CD4-positive, alpha-beta T cell (primary cell): ENCODE measurements around the gene CLDN1. TPM values are rescaled to one million over a fixed set of nuclear protein-coding genes. Genes with fewer than 3 reads are reported as not detected.

Experiments used
- ATAC-seq: fragments of 200-7000 bp; cut with Tn5 transposase; one replicate; pipeline ENCODE4 v1.10.0; 2022; ENCODE audit warnings: mild to moderate bottlenecking; ENCODE audit not compliant: poor library complexity
- CTCF ChIA-PET: fragments of 350-600 bp; sonication (Branson Sonifier 250); formaldehyde crosslinking; loops from one replicate; lab custom pipeline; 2021; ENCODE audit warnings: antibody characterized with exemption, inconsistent platforms; lab: Charles Lee
- POLR2A ChIA-PET: fragments of 350-600 bp; sonication (Branson Sonifier 250); formaldehyde crosslinking; loops from one replicate; lab custom pipeline; 2021; ENCODE audit warnings: antibody characterized with exemption, inconsistent platforms; lab: Charles Lee
- DNase-seq, 14 experiments: peaks; one replicate each; pipeline ENCODE4 v3.0.0-alpha.2; 2013 to 2020; ENCODE audit warnings: mixed read lengths in 2 of 14
- H3K27ac ChIP-seq, 2 donors: one replicate each; pipeline versions ENCODE4 v1.5.1 to v1.7.0; 2013; ENCODE audit warnings: low read length in 2 of 2, low read depth in 1 of 2, mild to moderate bottlenecking in 1 of 2
- H3K27me3 ChIP-seq, 2 experiments: 1 replicate in 1 of 2; 2 replicates in 1 of 2; pipeline versions ENCODE4 v1.6.1 to v1.7.0; 2013; ENCODE audit warnings: low read length in 2 of 2, control low read depth in 1 of 2, mild to moderate bottlenecking in 1 of 2, moderate library complexity in 1 of 2; ENCODE audit not compliant: insufficient read depth in 2 of 2, control insufficient read depth in 1 of 2
- H3K36me3 ChIP-seq: one replicate; pipeline ENCODE4 v1.6.1; 2013; ENCODE audit warnings: low read length, control low read depth; ENCODE audit not compliant: insufficient read depth
- H3K4me1 ChIP-seq: one replicate; pipeline ENCODE4 v1.6.1; 2013; ENCODE audit warnings: low read length, control low read depth; ENCODE audit not compliant: insufficient read depth
- H3K4me3 ChIP-seq: one replicate; pipeline ENCODE4 v1.5.1; 2013; ENCODE audit warnings: mild to moderate bottlenecking, low read length, moderate library complexity
- H3K9me3 ChIP-seq, 2 experiments: 1 replicate in 1 of 2; 2 replicates in 1 of 2; pipeline versions ENCODE4 v1.6.1 to v1.7.0; 2013; ENCODE audit warnings: low read length in 2 of 2, mild to moderate bottlenecking in 2 of 2, control low read depth in 1 of 2, moderate library complexity in 1 of 2; ENCODE audit not compliant: control insufficient read depth in 1 of 2, insufficient read depth in 1 of 2
- H3K27ac Mint-ChIP-seq: one replicate; pipeline ENCODE4 v1.8.0; 2020; ENCODE audit warnings: mixed read lengths
- H3K27me3 Mint-ChIP-seq: one replicate; pipeline ENCODE4 v1.8.0; 2021; ENCODE audit warnings: mixed read lengths
- H3K36me3 Mint-ChIP-seq: one replicate; pipeline ENCODE4 v1.8.0; 2021; ENCODE audit warnings: low read depth, mixed read lengths
- H3K4me1 Mint-ChIP-seq: one replicate; pipeline ENCODE4 v1.8.0; 2021; ENCODE audit warnings: low read depth, mixed read lengths
- H3K4me3 Mint-ChIP-seq: one replicate; pipeline ENCODE4 v1.8.0; 2020; ENCODE audit warnings: mild to moderate bottlenecking, mixed read lengths
- H3K9me3 Mint-ChIP-seq: one replicate; pipeline ENCODE4 v1.8.0; 2020; ENCODE audit warnings: mixed read lengths
- CTCF ChIP-seq: fragments of 200-600 bp; IDR thresholded peaks from one replicate; pipeline ENCODE4 v1.8.0; 2022; ENCODE audit warnings: antibody characterized with exemption, mild to moderate bottlenecking
- intact Hi-C, 2 experiments: fragments of 100-400 bp; cut with DNase I in 1 of 2; cut with micrococcal nuclease in 1 of 2; formaldehyde crosslinking; loops; one replicate each; pipeline versions ENCODE4 v1.15.1 to v1.9.0; 2023 to 2025; cut with DNase I, micrococcal nuclease
- total RNA-seq, 174 experiments: library from RNA in 2 of 174; stranded (reverse) in 2 of 174; gene quantifications; one replicate each; pipeline ENCODE4 v1.2.3 and lab custom pipeline; 2021 to 2026

The CLDN1 gene
- total RNA-seq, 2 experiments from 2014 or later: 0.80 to 0.95 TPM

GRCh38 chr3:190308154-190308553 lies 14.1 kb downstream of the CLDN1 start:
- ChIA-PET CTCF (no interaction called here), POLR2A (no interaction called here)
- H3K36me3 ChIP-seq: no peaks in the 10 kb centered on the region
- DNase-seq (no peak), ATAC-seq (no peak)
- no peak overlapping the region for H3K4me3 ChIP-seq
- no peak for TF ChIP-seq CTCF
- H3K27me3 Mint-ChIP-seq: no peaks in the 10 kb centered on the region
- no peaks in the 10 kb centered on the region for H3K9me3 Mint-ChIP-seq
- no peaks in the 10 kb centered on the region for H3K4me1 ChIP-seq
- no peaks in the 10 kb centered on the region for H3K36me3 Mint-ChIP-seq
- no peak overlapping the region for H3K4me3 Mint-ChIP-seq
- no peak overlapping the region for H3K27ac ChIP-seq
- intact Hi-C loops: loop anchor here in 1 of 2 experiments (10.0 kb wide), 1 partner anchor 983 kb away; no protein-coding TSS in a partner anchor
- H3K27me3 ChIP-seq: no peaks in the 10 kb centered on the region
- H3K4me1 Mint-ChIP-seq: peaks cover 16% of the 10 kb centered on the region
- no peaks in the 10 kb centered on the region for H3K9me3 ChIP-seq
- H3K27ac Mint-ChIP-seq: no peak overlapping the region

GRCh38 chr3:190307164-190307545 lies 15.1 kb downstream of the CLDN1 start:
- TF ChIP-seq CTCF: no peak
- ATAC-seq (no peak), DNase-seq (no peak)
- Histone ChIP-seq H3K27ac (no peak overlapping the region), H3K4me1 (no peaks in the 10 kb centered on the region), H3K9me3 (no peaks in the 10 kb centered on the region), H3K36me3 (no peaks in the 10 kb centered on the region), H3K27me3 (no peaks in the 10 kb centered on the region), H3K4me3 (no peak overlapping the region)
- ChIA-PET CTCF (no interaction called here), POLR2A (no interaction called here)
- no peaks in the 10 kb centered on the region for H3K36me3 Mint-ChIP-seq
- H3K9me3 Mint-ChIP-seq: no peaks in the 10 kb centered on the region
- intact Hi-C loops: loop anchor here in 1 of 2 experiments (10.0 kb wide), 1 partner anchor 982 kb away; no protein-coding TSS in a partner anchor
- no peaks in the 10 kb centered on the region for H3K27me3 Mint-ChIP-seq
- H3K27ac Mint-ChIP-seq: peak overlapping the region; percentile 74
- peaks cover 16% of the 10 kb centered on the region for H3K4me1 Mint-ChIP-seq
- no peak overlapping the region for H3K4me3 Mint-ChIP-seq

GRCh38 chr3:190306513-190307163 lies 15.6 kb downstream of the CLDN1 start:
- Mint-ChIP-seq H3K27ac (peak overlapping the region; percentile 74), H3K36me3 (no peaks in the 10 kb centered on the region), H3K4me1 (peaks cover 21% of the 10 kb centered on the region), H3K9me3 (no peaks in the 10 kb centered on the region), H3K27me3 (peaks cover 3% of the 10 kb centered on the region), H3K4me3 (peak overlapping the region; percentile 0)
- Histone ChIP-seq H3K27ac (no peak overlapping the region), H3K4me1 (no peaks in the 10 kb centered on the region), H3K36me3 (no peaks in the 10 kb centered on the region), H3K27me3 (no peaks in the 10 kb centered on the region), H3K9me3 (no peaks in the 10 kb centered on the region), H3K4me3 (no peak overlapping the region)
- ATAC-seq (peak; percentile 87), DNase-seq (peak in 4 of 14 experiments; percentile 25 to 57 (median 47))
- CTCF ChIA-PET: interaction anchor here (0.6 kb wide), 1 partner anchor 1506 kb away, joined by 3 read pairs; no protein-coding TSS in a partner anchor
- POLR2A ChIA-PET: interaction anchor here (0.6 kb wide), 1 partner anchor 82 kb away, joined by 3 read pairs; no protein-coding TSS in a partner anchor
- no peak for TF ChIP-seq CTCF
- intact Hi-C loops: loop anchor here in 1 of 2 experiments (10.0 kb wide), 1 partner anchor 982 kb away; no protein-coding TSS in a partner anchor
